Heart left ventricle (tissue), 16 donors: ENCODE data around the gene PLXNA1. TPM values are rescaled to one million over a fixed set of nuclear protein-coding genes. Genes with fewer than 3 reads are reported as not detected.

Source experiments
- ATAC-seq, 4 donors: fragments of 200-7000 bp; cut with Tn5 transposase; one replicate each; pipeline ENCODE4 v1.9.1; 2020 to 2022; ENCODE audit warnings: moderate library complexity in 4 of 4, mild to moderate bottlenecking in 3 of 4, moderate number of reproducible peaks in 1 of 4
- DNase-seq, 5 donors: peaks; one replicate each; pipeline ENCODE4 v3.0.0-alpha.2; 2020
- H3K27ac ChIP-seq, 12 donors: fragments of 200-600 bp; sonication (generic) in 4 of 12; one replicate each; pipeline versions ENCODE4 v1.5.0 to v1.8.0; 2016 to 2022; ENCODE audit warnings: mild to moderate bottlenecking in 2 of 12
- H3K27me3 ChIP-seq, 9 donors: fragments of 200-600 bp; sonication (generic) in 2 of 9; one replicate each; pipeline versions ENCODE4 v1.5.1 to v1.8.0; 2016 to 2022; ENCODE audit warnings: mild to moderate bottlenecking in 3 of 9
- H3K36me3 ChIP-seq, 9 donors: fragments of 200-600 bp; sonication (generic) in 2 of 9; one replicate each; pipeline versions ENCODE4 v1.5.0 to v1.8.0; 2018 to 2022; ENCODE audit warnings: mild to moderate bottlenecking in 2 of 9
- H3K4me1 ChIP-seq, 12 donors: fragments of 200-600 bp; sonication (generic) in 4 of 12; one replicate each; pipeline versions ENCODE4 v1.5.0 to v1.8.0; 2016 to 2022; ENCODE audit warnings: mild to moderate bottlenecking in 3 of 12
- H3K4me3 ChIP-seq, 12 donors: fragments of 200-600 bp; sonication (generic) in 4 of 12; one replicate each; pipeline versions ENCODE4 v1.5.0 to v1.8.0; 2017 to 2022; ENCODE audit warnings: mild to moderate bottlenecking in 9 of 12, moderate library complexity in 4 of 12
- H3K9me3 ChIP-seq, 12 donors: fragments of 200-600 bp; sonication (generic) in 4 of 12; one replicate each; pipeline versions ENCODE4 v1.5.0 to v1.8.0; 2016 to 2022; ENCODE audit warnings: mild to moderate bottlenecking in 1 of 12
- POLR2A ChIP-seq, 2 donors: fragments of 450-650 bp; IDR thresholded peaks; one replicate each; pipeline ENCODE4 v1.6.1; 2017; ENCODE audit warnings: antibody characterized with exemption in 2 of 2, mild to moderate bottlenecking in 2 of 2, moderate library complexity in 2 of 2
- WGBS, 4 donors: extraction: QIAGEN DNeasy Blood & Tissue Kit in 2 of 4; methylation state at CpG; one replicate each; pipeline versions ENCODE4 v1.1.5 to v1.1.7; 2013 to 2018; 5-methylcytosine and 5-hydroxymethylcytosine counted together
- intact Hi-C, 10 donors: fragments of 100-400 bp; cut with DNase I; formaldehyde crosslinking; loops; one replicate each; pipeline versions ENCODE4 v1.11.1 to v1.14.2; 2022
- polyA plus RNA-seq, 2 donors: library from polyadenylated mRNA; stranded (reverse); fragments of 200-250 nt; gene quantifications; one replicate each; pipeline ENCODE4 v1.2.3, GENCODE V29; 2013
- total RNA-seq, 9 donors: library from RNA; depleted of rRNA in 2 of 9; stranded (reverse); fragments of >200 nt in 2 of 9; fragmentation: NEBNext Ultra II Directional in 3 of 9; extraction: Animal tissue kit (Norgen Biotek cat#: 25700) in 3 of 9; gene quantifications; one replicate each; pipeline versions ENCODE4 v1.1.0 to v1.2.4, GENCODE V29; 2016 to 2023
- TF ChIP-seq, protein P1 (sequence below), 12 donors: fragments of 200-600 bp; sonication (generic) in 4 of 12; IDR thresholded peaks; one replicate each; pipeline versions ENCODE4 v1.5.0 to v1.8.0; 2018 to 2022; ENCODE audit warnings: antibody characterized with exemption in 12 of 12, mild to moderate bottlenecking in 5 of 12
- donor health status: ischemic (EF 13 %, LVEDD 7.1; RV severe dilation, severe dysfunction).
- donor health status: healthy with polysubstance abuse.
- donor health status: DM: no; HTN: yes; CAD: no.
- donor health status: DM: no; HTN: no; CAD: no.
- donor health status: ischemic (EF 25% LVEDD 6.9; RV normal size, moderate dysfunction).
- donor health status: ischemic (EF 25% LVEDD 5.7; RV mildly dilated, moderate dysfunction).
- donor health status: healthy.
- donor health status: DM: yes; HTN: yes; CAD: no.
- donor health status: ischemic (EF 35%, LVEDD 5.7; RV mildly dilated, moderate dysfunction).
- donor health status: nonischemic (EF 11% LVEDD 7.7; RV severe dilation, severe dysfunction).
- donor health status: DM: yes; HTN: yes; CAD: no.
- donor health status: PGD.
- donor health status: ischemic (EF 29% LVEDD 5.4; RV normal size, mild dysfunction).
- donor health status: nonischemic (EF 23%, LVEDD 6.1; RV moderate dilation, normal function).

Gene PLXNA1
- total and polyA plus RNA-seq, 11 donors: 14.6 to 38.8 (median 29.6) TPM

DNA sequence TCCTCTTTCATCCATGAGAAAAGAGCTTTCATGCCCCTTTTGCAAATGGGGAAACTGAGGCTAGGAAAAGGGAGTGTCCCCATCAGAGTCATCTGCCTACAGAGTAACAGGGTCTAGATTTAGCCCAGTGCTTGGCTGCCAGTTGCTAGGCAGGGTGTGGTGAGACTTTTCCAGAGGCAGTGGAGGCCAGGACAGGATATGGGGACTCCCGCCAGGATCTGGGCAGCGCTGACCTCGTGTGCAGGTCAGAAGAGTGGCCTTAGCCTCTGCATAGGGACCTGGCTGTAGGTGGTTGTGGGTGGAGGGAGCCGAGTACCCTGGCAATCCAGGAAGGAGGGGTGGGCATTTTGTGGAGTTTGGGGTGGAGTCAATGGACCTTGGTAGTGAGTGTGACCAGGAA is 4.2 kb downstream of the PLXNA1 start:
- Histone ChIP-seq H3K9me3 (no peaks in the 10 kb centered on the region), H3K36me3 (peaks cover 0 to 30% (median 16%) of the 10 kb centered on the region in 9 donors), H3K4me1 (peaks cover 0 to 58% (median 27%) of the 10 kb centered on the region in 12 donors), H3K27ac (no peak overlapping the region), H3K27me3 (peaks cover 0 to 3% (median 0%) of the 10 kb centered on the region in 9 donors), H3K4me3 (no peak overlapping the region)
- peak in 2 of 4 donors; percentile 4 to 26 for ATAC-seq
- 31 to 55% (median 39%) methylated on average over 4 of the region's 4 CpGs for WGBS, 4 donors
- DNase-seq: no peak
- TF ChIP-seq, protein P1, sequence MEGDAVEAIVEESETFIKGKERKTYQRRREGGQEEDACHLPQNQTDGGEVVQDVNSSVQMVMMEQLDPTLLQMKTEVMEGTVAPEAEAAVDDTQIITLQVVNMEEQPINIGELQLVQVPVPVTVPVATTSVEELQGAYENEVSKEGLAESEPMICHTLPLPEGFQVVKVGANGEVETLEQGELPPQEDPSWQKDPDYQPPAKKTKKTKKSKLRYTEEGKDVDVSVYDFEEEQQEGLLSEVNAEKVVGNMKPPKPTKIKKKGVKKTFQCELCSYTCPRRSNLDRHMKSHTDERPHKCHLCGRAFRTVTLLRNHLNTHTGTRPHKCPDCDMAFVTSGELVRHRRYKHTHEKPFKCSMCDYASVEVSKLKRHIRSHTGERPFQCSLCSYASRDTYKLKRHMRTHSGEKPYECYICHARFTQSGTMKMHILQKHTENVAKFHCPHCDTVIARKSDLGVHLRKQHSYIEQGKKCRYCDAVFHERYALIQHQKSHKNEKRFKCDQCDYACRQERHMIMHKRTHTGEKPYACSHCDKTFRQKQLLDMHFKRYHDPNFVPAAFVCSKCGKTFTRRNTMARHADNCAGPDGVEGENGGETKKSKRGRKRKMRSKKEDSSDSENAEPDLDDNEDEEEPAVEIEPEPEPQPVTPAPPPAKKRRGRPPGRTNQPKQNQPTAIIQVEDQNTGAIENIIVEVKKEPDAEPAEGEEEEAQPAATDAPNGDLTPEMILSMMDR (IDR thresholded peaks at IDR 0.05): no peak
- TF ChIP-seq POLR2A (IDR thresholded peaks at IDR 0.05): no peak
- intact Hi-C loops: loop anchor here in 7 of 10 donors (5.0 to 10.0 kb wide), 7 partner anchors 148 to 558 kb away; no protein-coding TSS in a partner anchor

DNA sequence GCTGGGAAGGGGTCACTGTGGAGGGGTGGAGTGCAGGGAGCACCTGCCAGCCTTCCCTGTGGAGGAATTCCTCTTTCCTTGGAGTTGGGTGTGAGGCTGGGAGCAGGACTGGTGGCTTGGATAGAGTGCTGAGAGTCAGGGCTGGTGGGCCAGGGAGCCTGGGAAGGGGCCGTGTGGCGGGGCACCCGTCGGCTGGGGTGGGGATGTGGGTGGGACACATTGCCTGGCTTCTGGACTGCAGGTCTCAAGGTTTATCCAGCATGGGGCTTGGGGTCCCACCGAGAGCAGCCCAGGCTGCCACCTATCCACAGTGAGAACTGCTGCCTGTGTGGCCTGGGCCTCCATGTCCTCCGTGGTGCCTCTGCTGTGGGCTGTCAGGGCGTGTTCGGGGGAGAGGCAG is 4.7 kb downstream of the PLXNA1 start:
- H3K9me3 ChIP-seq: no peaks in the 10 kb centered on the region
- no peak overlapping the region for H3K4me3 ChIP-seq
- peaks cover 0 to 58% (median 27%) of the 10 kb centered on the region in 12 donors for H3K4me1 ChIP-seq
- 88 to 90% (median 89%) methylated on average over 4 to 8 of the region's 8 CpGs for WGBS, 4 donors
- DNase-seq (no peak), ATAC-seq (no peak)
- H3K27ac ChIP-seq: no peak overlapping the region
- H3K27me3 ChIP-seq: no peaks in the 10 kb centered on the region
- TF ChIP-seq, protein P1 (IDR thresholded peaks at IDR 0.05): no peak
- no peak for TF ChIP-seq POLR2A (IDR thresholded peaks at IDR 0.05)
- peaks cover 0 to 30% (median 16%) of the 10 kb centered on the region in 9 donors for H3K36me3 ChIP-seq
- intact Hi-C loops: loop anchor here in 7 of 10 donors (5.0 to 10.0 kb wide), 7 partner anchors 147 to 557 kb away; no protein-coding TSS in a partner anchor

DNA sequence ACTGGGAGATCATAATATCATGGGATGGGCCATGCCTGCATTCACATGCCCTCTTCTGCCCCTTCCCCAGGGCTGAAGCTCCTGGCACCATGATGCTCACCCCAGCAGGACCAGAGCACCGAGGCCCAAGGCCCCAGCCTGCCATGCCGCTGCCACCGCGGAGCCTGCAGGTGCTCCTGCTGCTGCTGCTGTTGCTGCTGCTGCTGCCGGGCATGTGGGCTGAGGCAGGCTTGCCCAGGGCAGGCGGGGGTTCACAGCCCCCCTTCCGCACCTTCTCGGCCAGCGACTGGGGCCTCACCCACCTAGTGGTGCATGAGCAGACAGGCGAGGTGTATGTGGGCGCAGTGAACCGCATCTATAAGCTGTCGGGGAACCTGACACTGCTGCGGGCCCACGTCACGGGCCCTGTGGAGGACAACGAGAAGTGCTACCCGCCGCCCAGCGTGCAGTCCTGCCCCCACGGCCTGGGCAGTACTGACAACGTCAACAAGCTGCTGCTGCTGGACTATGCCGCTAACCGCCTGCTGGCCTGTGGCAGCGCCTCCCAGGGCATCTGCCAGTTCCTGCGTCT is 5.6 kb downstream of the PLXNA1 start:
- DNase-seq: no peak
- H3K4me1 ChIP-seq: peaks cover 0 to 65% (median 37%) of the 10 kb centered on the region in 12 donors
- TF ChIP-seq POLR2A (IDR thresholded peaks at IDR 0.05): no peak
- TF ChIP-seq, protein P1 (IDR thresholded peaks at IDR 0.05): no peak
- intact Hi-C loops: loop anchor here in 7 of 10 donors (5.0 to 10.0 kb wide), 7 partner anchors 146 to 556 kb away; no protein-coding TSS in a partner anchor
- H3K27me3 ChIP-seq: no peaks in the 10 kb centered on the region
- no peaks in the 10 kb centered on the region for H3K9me3 ChIP-seq
- no peak overlapping the region for H3K4me3 ChIP-seq
- 92 to 94% (median 94%) methylated on average over 13 to 26 of the region's 26 CpGs for WGBS, 4 donors
- no peak overlapping the region for H3K27ac ChIP-seq
- peaks cover 0 to 30% (median 16%) of the 10 kb centered on the region in 9 donors for H3K36me3 ChIP-seq
- ATAC-seq: no peak

DNA sequence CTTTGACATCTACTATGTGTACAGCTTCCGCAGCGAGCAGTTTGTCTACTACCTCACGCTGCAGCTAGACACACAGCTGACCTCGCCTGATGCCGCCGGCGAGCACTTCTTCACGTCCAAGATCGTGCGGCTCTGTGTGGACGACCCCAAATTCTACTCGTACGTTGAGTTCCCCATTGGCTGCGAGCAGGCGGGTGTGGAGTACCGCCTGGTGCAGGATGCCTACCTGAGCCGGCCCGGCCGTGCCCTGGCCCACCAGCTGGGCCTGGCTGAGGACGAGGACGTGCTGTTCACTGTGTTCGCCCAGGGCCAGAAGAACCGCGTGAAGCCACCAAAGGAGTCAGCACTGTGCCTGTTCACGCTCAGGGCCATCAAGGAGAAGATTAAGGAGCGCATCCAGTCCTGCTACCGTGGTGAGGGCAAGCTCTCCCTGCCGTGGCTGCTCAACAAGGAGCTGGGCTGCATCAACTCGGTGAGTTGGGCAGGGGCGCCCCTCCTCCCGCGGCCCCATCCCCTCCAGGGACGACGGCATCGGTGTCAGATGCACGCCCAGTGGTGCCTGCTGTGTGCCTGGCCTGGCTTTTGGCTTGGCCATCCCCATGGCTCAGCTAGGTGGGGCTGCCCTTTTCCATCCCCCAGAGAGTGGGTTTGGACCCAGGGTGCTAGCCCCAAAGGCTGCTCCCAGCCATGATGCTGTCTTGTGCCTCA is 6.6 kb downstream of the PLXNA1 start:
- Histone ChIP-seq H3K4me1 (peaks cover 2 to 66% (median 40%) of the 10 kb centered on the region in 12 donors), H3K27me3 (no peaks in the 10 kb centered on the region), H3K4me3 (no peak overlapping the region), H3K36me3 (peaks cover 0 to 30% (median 16%) of the 10 kb centered on the region in 9 donors), H3K9me3 (no peaks in the 10 kb centered on the region), H3K27ac (no peak overlapping the region)
- no peak for ATAC-seq
- WGBS, 4 donors: 89 to 99% (median 92%) methylated on average over 26 to 36 of the region's 36 CpGs
- intact Hi-C loops: loop anchor here in 8 of 10 donors (5.0 to 10.0 kb wide), 7 partner anchors 145 to 555 kb away; no protein-coding TSS in a partner anchor
- DNase-seq: no peak
- no peak for TF ChIP-seq POLR2A (IDR thresholded peaks at IDR 0.05)
- TF ChIP-seq, protein P1 (IDR thresholded peaks at IDR 0.05): no peak
